Stimulated activated CD8-positive, alpha-beta memory T cell treated with anti-CD3 and anti-CD28 coated beads, Interleukin-7, amount 100 ng/mL, for 4 hours (primary cell): Measurements from ENCODE around the gene TUBA3E.
"Not testable (repeated sequence)": the region's sequence is repeated elsewhere in the genome, so short reads cannot be mapped to it uniquely, and the experiment has no call there.

Source experiments
- DNase-seq, 2 donors: peaks; one replicate each; pipeline ENCODE4 v3.0.0-alpha.2; 2020; ENCODE audit warnings: low read depth in 2 of 2

TUBA3E gene

GRCh38 chr2:130191319-130191718 lies 6.9 kb downstream of the TUBA3E start:
- DNase-seq, result not testable (repeated sequence)

DNA sequence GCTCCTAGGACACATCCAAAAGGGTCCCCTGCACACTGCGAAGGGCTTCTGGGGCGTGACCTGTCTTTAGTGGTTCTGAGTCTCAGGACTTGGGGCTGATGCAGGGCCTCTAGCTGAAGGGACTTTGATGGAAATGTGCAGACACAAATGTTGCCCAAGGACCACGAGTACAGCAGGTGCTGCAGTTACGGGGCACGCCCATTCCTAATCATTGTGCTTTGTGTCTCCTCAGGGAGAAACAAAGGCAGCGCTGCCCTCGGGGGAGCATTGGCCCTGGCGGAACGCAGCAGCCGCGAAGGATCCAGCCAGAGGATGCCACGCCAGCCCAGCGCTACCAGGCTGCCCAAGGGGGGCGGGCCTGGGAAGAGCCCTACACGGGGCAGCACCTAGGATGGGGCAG lies 8.0 kb downstream of the TUBA3E start:
- DNase-seq, result no peak

DNA sequence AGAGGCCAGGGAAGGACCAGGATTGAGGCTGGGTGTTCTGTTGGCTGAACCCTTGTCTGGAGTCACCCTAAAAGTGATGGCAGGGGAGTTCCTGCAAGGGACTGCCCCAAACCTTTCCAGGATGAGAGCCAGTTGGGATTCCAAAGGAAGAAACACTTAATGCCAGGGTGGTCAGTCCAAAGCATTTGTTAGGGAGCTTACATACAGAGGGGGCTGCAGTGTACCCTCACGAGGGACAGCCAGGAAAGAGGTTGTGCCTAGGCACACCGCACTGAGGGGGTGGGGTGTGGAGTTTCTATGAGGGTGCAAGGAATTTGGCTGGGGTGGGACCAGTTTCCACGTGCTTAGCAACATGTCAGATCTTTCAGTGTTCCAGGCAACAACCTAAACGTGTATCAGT lies 9.3 kb downstream of the TUBA3E start:
- DNase-seq, result not testable (repeated sequence)

- DNase-seq, result not testable (repeated sequence)
These were observed 10.1 kb downstream of the TUBA3E start for GRCh38 chr2:130187859-130188792.

GRCh38 chr2:130187268-130187667 lies 11.0 kb downstream of the TUBA3E start:
- no peak for DNase-seq

GRCh38 chr2:130186391-130186790 lies 11.8 kb downstream of the TUBA3E start:
- DNase-seq, result no peak

DNA sequence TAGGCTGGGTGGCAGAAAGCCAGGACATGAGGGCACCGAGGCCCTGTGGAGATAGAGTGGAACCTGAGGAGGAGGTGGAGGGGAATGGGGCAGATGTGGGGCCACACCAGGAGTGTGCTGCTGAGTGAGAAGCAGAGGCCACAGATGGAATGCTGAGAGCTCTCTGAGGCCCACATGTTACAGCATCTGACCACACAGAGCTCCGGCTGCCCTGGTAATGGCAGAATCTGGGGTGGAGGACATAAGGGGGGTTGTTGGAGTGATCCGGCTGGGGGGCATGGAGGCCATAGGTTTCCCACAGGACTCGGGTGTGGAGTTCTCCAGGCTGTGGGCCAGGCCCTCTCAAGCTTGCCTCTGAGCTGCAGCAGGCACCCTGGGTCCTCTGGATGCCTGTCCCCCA lies 12.3 kb downstream of the TUBA3E start:
- no peak for DNase-seq

DNA sequence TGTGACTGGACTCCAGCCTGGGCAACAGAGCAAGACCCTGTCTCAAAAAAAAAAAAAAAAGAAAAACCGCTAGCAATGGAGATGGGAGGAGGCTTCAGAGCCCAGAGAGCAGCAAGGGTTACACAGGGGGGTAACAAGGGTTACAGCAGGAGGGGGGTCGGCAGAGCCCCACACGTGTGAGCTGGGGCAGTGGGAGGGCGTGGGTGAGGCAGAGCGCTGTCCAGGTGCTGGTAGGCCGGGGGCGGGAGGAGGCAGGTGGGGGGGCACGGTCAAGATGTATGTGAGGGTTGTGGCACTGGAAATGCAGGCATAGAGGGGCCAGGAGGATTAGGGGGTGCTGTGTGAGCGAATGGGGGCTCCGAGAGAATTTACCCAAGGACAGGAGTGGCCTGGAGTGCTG lies 12.8 kb downstream of the TUBA3E start:
- no peak for DNase-seq

DNA sequence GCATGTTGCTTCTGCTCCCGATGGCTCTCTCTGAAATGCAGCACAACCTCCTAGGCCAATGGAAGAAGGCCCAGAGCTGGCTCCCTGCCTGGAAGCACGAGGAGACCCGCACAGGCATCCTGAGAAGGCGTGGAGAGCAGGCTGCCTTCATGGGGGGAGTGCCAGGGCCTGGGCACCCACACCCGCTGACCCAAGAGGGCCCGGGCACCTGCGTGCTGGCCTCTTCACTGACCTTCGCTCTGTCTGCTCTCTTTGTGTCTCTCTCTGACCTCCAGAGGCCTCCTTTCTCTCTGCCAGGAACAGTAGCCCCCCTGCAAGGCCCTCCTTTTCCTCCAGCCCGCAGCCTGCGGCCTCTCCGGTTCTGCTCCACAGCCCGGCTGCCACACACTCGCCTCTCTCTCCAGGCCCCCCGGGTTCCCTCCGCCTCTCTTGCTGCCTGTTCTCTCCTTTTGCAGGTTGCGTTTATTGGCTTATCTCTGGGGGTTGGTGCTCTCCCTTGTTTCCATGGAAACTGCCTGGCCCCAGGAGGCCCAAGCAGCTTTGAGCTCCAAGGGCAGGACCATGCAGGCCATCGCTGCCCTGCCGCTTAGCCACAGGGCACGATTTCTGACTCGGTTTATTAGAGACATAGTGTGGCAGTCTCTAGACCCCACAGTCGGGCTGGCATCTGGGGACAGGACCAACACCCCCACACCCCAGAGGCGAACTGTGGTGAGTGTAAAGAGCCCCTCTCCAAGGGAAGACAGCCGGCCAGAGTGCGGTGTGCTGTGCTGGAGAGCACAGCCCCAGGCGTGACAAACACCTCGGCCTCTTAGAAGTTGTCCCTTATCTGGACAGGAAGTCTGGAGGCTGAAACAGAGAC lies 14.5 kb downstream of the TUBA3E start:
- DNase-seq, result no peak

DNA sequence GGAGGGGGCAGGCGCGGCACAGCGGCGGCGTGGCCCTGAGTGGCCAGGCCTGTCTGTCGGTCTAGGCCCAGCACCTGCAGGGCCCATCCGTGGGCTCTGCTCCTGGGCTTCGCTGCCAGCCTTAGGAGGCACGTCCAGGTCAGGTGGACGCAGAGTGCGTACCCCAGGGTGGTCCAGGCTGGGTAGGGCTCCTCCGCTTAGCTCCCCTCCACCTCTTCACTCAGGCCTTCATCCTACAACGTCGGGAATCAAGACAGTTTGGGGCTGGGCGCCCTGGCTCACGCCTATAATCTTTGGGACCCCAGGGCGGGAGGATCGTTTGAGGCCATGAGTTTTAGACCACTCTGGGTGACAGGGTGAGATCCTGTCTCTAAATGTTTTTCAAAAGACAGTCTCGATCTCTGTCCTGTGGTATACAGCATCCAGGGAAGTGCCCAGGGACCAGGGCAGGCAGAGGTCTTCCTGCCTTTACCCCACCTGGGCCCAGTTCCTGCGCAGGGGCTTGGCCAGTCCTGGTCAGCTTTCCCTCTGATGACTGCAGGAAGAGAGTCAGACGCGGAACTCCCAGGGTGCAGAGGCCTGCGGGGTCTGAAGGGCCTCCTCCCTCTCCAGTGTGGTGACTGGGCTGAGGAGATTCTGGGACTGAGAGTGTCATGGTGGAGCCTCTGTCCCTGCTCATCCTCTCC lies 15.3 kb downstream of the TUBA3E start:
- not testable (repeated sequence) for DNase-seq

- peak; percentile 78 to 88 for DNase-seq
These were observed 16.2 kb downstream of the TUBA3E start, which contains the start of gene MZT2B for GRCh38 chr2:130181880-130182682. Gene MZT2B (plus strand): TSS chr2:130182262. CDS start chr2:130182283, 21 bp downstream.

DNA sequence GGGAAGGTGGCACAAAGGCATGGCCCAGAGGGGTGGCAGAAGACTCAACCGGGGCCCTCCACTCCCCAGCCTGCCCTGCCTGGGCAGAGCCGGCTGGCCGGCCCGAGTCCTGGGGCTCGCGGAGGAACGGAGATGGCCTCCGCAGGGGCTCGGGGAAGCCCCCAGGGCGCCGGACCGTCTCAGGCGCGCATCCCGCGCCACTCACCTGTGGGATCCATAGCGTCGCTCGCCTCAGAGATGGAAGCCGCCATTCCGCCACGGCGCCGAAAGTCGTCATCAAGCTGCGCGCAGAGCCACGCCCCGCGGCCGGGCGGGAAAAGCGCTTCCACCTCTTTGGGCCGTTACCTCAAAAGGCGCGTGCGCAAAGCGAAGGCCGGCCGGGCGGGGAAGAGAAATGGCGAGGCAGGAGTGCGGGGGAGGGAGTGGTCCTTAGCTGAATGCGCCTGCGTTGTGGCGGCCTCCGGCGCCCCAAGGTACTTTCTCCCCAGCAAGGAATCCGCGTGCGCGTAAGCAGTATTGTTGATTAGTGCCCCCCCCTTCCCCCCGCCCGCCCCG lies 16.8 kb downstream of the TUBA3E start, which contains the start of gene SMPD4:
SMPD4 (minus strand) TSS at position 278 of the 555 bp plus-strand sequence. CDS start 5,010 bp downstream, outside the sequence.
- DNase-seq, result peak; percentile 97 to 98

DNA sequence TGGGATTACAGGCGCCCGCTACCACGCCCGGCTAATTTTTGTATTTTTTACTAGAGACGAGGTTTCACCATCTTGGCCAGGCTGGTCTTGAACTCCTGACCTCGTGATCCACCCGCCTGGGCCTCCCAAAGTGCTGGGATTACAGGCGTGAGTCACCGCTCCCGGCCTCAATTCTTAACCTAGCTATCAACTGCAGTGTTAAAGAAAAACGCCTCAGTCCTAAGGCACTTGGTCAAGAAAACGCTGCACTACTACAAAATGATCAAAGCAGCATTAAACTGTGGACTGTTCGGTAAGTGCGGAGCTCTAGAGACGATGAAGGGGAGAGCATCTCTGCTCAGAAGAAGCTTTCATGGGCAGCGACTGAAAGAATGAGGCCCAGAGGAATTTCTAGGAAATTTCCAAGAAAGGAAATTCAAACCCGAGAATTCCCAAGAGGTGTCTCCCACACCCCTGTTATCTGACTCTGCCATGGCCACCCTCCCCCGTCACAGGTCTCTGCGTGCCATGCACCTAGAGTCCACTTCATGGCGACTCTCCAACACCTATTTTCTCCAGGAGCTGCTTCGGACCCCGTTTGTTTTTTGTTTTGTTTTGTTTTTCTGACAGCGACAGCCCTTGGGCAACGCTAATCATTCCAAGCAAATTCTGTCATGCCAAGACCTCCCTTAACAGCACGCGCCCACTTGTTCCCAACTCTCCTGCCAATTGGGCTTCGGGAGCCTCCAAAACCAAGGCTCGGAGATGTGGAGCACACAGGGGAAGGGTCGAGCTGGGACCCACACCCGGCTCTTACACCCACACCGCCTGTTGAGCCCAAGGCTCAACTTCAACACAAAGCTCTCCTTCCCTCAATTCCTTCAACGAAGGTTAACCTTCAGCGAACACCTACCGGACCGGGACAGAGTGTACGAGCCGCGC lies 17.6 kb downstream of the TUBA3E start:
- not testable (repeated sequence) for DNase-seq

GRCh38 chr2:130174866-130175265 lies 23.4 kb downstream of the TUBA3E start:
- DNase-seq, result not testable (repeated sequence)

GRCh38 chr2:130169896-130170295 lies 28.3 kb downstream of the TUBA3E start:
- DNase-seq, result no peak

DNA sequence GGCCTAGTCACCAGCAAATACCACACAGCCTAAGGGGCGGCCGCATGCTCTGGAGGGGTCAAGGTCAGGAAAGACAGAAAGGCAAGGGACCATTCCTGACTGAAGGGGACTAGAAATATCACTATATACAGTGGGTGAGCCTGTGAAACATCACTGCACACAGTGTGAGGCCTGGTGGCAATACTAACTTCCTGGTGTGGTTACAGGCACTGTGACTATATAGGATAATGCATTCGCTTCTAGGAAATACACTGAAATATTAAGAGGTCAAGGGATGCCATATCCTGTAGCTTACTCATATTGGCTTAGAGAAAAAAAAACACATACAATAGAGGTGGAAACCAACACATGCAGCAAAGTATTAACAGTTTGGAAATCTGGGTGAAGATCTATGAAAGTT lies 29.1 kb downstream of the TUBA3E start:
- DNase-seq, result not testable (repeated sequence)

- not testable (repeated sequence) for DNase-seq
These were observed 31.6 kb downstream of the TUBA3E start for GRCh38 chr2:130166611-130167010.

DNA sequence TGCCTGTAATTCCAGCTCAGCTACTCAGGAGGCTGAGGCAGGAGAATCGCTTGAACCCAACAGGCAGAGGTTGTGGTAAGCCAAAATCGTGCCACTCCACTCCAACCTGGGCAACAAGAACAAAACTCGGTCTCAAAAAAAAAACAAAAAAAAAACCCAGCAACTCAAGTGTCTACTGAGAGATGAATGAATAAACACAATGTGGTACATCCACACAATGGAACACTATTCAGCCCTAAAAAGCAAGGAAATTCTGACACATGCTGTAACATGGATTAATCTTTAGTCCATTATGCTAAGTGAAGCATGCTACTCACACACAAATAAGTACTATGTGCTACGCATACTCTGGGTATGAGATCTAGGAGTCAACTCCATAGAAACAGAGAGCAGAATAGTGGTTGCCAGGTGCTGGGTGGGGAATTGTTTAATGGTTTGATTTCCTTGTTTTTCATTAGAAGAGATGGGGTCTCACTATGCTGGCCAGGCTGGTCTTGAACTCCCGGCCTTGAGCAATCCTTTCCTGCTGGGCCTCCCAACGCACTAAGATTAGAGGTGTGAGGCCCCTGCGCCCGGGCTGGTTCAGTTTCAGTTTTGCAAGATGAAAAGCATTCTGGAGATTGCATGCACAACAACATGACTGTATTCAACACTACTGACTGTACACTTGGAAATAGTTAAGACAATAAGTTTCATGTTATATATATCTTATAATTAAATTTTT lies 32.8 kb downstream of the TUBA3E start:
- DNase-seq, result no peak

DNA sequence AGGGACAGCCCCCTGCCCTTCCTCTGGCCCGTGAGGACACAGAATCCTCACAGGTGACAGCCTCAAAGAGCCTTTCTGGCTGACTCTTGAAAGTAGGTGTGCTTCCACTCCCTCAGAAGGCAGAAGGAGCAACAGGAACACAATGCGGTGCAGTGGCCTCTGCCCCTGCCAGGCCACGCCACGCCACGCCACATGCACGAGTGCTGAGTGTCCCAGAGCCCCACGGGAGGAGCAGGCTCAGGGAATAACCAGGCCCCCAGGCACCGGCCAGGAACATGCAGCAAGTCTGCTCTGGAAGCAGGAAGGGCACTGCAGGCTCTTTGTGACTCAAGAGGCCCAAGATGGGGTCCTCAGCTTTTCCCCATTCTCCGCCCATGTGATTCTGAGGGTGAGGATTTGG lies 35.3 kb downstream of the TUBA3E start:
- no peak for DNase-seq
